Endothelial cell of umbilical vein (primary cell): ENCODE data around the gene CLCN2.

Experiments used
- CTCF ChIP-seq, 2 donors: IDR thresholded peaks; 1 replicate in 1 of 2; 2 replicates in 1 of 2; pipeline ENCODE4 v1.5.1; 2011; ENCODE audit warnings: low read length in 2 of 2, mild to moderate bottlenecking in 2 of 2, moderate library complexity in 2 of 2, control low read depth in 1 of 2, inconsistent platforms in 1 of 2, low read depth in 1 of 2; ENCODE audit not compliant: insufficient read depth in 1 of 2; ENCODE audit errors: extremely low read depth in 1 of 2
- EZH2 ChIP-seq: IDR thresholded peaks from 2 replicates; pipeline ENCODE4 v1.6.1; 2012; ENCODE audit warnings: borderline replicate concordance, low read depth, mild to moderate bottlenecking, moderate library complexity, low read length, inconsistent platforms; ENCODE audit not compliant: severe bottlenecking
- MAX ChIP-seq: IDR thresholded peaks from 2 replicates; pipeline ENCODE4 v1.6.1; 2011; ENCODE audit not compliant: insufficient read depth, insufficient read length
- POLR2A ChIP-seq: IDR thresholded peaks from 2 replicates; pipeline ENCODE4 v1.6.1; 2012; ENCODE audit warnings: low read depth, mild to moderate bottlenecking, control low read depth, low read length
- POLR2AphosphoS5 ChIP-seq: IDR thresholded peaks from 2 replicates; pipeline ENCODE4 v1.6.1; 2012; ENCODE audit warnings: low read depth, mild to moderate bottlenecking, control low read depth, low read length, moderate library complexity; ENCODE audit not compliant: insufficient read depth

- TF ChIP-seq POLR2A = no peak
- no peak for TF ChIP-seq POLR2AphosphoS5
- no peak for TF ChIP-seq EZH2
- no peak for TF ChIP-seq CTCF (IDR thresholded peaks at IDR 0.05; ENCODE audit: extremely low read depth in 1 of 2, insufficient read depth in 1 of 2, low read depth in 1 of 2, low read length in 2 of 2)
- no peak for TF ChIP-seq MAX
Measured at GRCh38 chr3:184341925-184342324, 19.5 kb downstream of the CLCN2 start.
